Bronchial epithelial cell (primary cell): Measurements from ENCODE around the gene AUNIP. TPM values are rescaled to one million over a fixed set of nuclear protein-coding genes. Genes with fewer than 3 reads are reported as not detected.

Source experiments
- DNase-seq: peaks from one replicate; pipeline ENCODE4 v3.0.0-alpha.2; 2010; ENCODE audit warnings: low read depth
- FAIRE-seq: peaks from 2 replicates; lab custom pipeline; 2011; peaks lifted over from hg19 to GRCh38; lab: Jason Lieb, UNC
- H3K27me3 ChIP-seq: 2 replicates; pipeline ENCODE4 v1.5.1; 2011; ENCODE audit warnings: low read length; ENCODE audit not compliant: control insufficient read depth, insufficient read depth
- H3K36me3 ChIP-seq: 2 replicates; pipeline ENCODE4 v1.5.1; 2011; ENCODE audit warnings: low read length; ENCODE audit not compliant: control insufficient read depth, insufficient read depth
- H3K4me3 ChIP-seq: 2 replicates; pipeline ENCODE4 v1.5.1; 2011; ENCODE audit warnings: mild to moderate bottlenecking, low read depth, low read length, control low read depth
- CTCF ChIP-seq: IDR thresholded peaks from 2 replicates; pipeline ENCODE4 v1.5.1; 2011; ENCODE audit warnings: mild to moderate bottlenecking, moderate library complexity, low read length, control low read depth, inconsistent platforms; ENCODE audit not compliant: insufficient read depth, severe bottlenecking
- total RNA-seq: library from RNA; depleted of rRNA; stranded (reverse); fragments of >200 nt; gene quantifications from 2 replicates; pipeline ENCODE4 v1.2.1, GENCODE V29; 2014

AUNIP gene
- total RNA-seq, 1 donor from 2014 or later = 2.4 TPM

- no peak overlapping the region for H3K4me3 ChIP-seq
- H3K27me3 ChIP-seq = no peaks in the 10 kb centered on the region
- DNase-seq (no peak), FAIRE-seq (no peak)
- no peak for TF ChIP-seq CTCF
- H3K36me3 ChIP-seq = no peaks in the 10 kb centered on the region
Observed at GRCh38 chr1:25899792-25900191, 40.5 kb upstream of the AUNIP start.

GRCh38 chr1:25898223-25899015, 39.2 kb upstream of the AUNIP start:
- no peak overlapping the region for H3K4me3 ChIP-seq
- no peak for DNase-seq
- no peak for FAIRE-seq
- no peak for TF ChIP-seq CTCF
- H3K36me3 ChIP-seq = no peaks in the 10 kb centered on the region
- no peaks in the 10 kb centered on the region for H3K27me3 ChIP-seq

GRCh38 chr1:25897754-25898153, 38.5 kb upstream of the AUNIP start:
- no peaks in the 10 kb centered on the region for H3K36me3 ChIP-seq
- TF ChIP-seq CTCF = no peak
- FAIRE-seq (no peak), DNase-seq (no peak)
- H3K27me3 ChIP-seq = no peaks in the 10 kb centered on the region
- no peak overlapping the region for H3K4me3 ChIP-seq

GRCh38 chr1:25896266-25896665, 37.0 kb upstream of the AUNIP start:
- no peak for TF ChIP-seq CTCF
- Histone ChIP-seq H3K36me3 (no peaks in the 10 kb centered on the region), H3K4me3 (no peak overlapping the region), H3K27me3 (no peaks in the 10 kb centered on the region)
- no peak for FAIRE-seq
- DNase-seq = peak; percentile 62

GRCh38 chr1:25895365-25895990, 36.2 kb upstream of the AUNIP start:
- FAIRE-seq (peak; percentile 23), DNase-seq (peak; percentile 81)
- TF ChIP-seq CTCF = peak; percentile 96
- Histone ChIP-seq H3K4me3 (no peak overlapping the region), H3K36me3 (no peaks in the 10 kb centered on the region), H3K27me3 (no peaks in the 10 kb centered on the region)
